ENCODE data around the gene ENPP6. TPM values are rescaled to one million over a fixed set of nuclear protein-coding genes. Genes with fewer than 3 reads are reported as not detected.

The ENPP6 gene
- 11.6 TPM for polyA plus RNA-seq (ENCODE audit: insufficient read length)

GRCh38 chr4:184217634-184218033, at the start of gene ENPP6:
TSS of gene ENPP6 (minus strand) at chr4:184217873. CDS start at chr4:184217819, 54 bp downstream.
- DNase-seq = no peak

GRCh38 chr4:184267206-184267608, 49.5 kb upstream of the ENPP6 start:
- no peak for DNase-seq

GRCh38 chr4:184265546-184266351, 48.1 kb upstream of the ENPP6 start:
- no peak for DNase-seq

GRCh38 chr4:184263910-184264732, 46.4 kb upstream of the ENPP6 start:
- DNase-seq = peak; percentile 89

- DNase-seq = no peak
Observed at GRCh38 chr4:184263461-184263860, 45.8 kb upstream of the ENPP6 start.

- DNase-seq = no peak
Observed at GRCh38 chr4:184262901-184263300, 45.2 kb upstream of the ENPP6 start.

- no peak for DNase-seq
Observed at GRCh38 chr4:184261246-184261645, 43.6 kb upstream of the ENPP6 start.

- no peak for DNase-seq
Observed at GRCh38 chr4:184259866-184260265, 42.2 kb upstream of the ENPP6 start.

- no peak for DNase-seq
Observed at GRCh38 chr4:184259081-184259480, 41.4 kb upstream of the ENPP6 start.

GRCh38 chr4:184255871-184256642, 38.4 kb upstream of the ENPP6 start:
- peak; percentile 37 for DNase-seq

- DNase-seq = no peak
Observed at GRCh38 chr4:184255361-184255760, 37.7 kb upstream of the ENPP6 start.

- DNase-seq = no peak
Observed at GRCh38 chr4:184253072-184253420, 35.4 kb upstream of the ENPP6 start.

GRCh38 chr4:184252136-184253071, 34.7 kb upstream of the ENPP6 start:
- DNase-seq = no peak

- no peak for DNase-seq
Observed at GRCh38 chr4:184251670-184251980, 34.0 kb upstream of the ENPP6 start.

- DNase-seq = no peak
Observed at GRCh38 chr4:184250795-184251669, 33.4 kb upstream of the ENPP6 start.

GRCh38 chr4:184248216-184248615, 30.5 kb upstream of the ENPP6 start:
- no peak for DNase-seq

GRCh38 chr4:184247421-184247820, 29.7 kb upstream of the ENPP6 start:
- DNase-seq = no peak

- DNase-seq = no peak
Observed at GRCh38 chr4:184246426-184246825, 28.8 kb upstream of the ENPP6 start.

GRCh38 chr4:184238072-184238745, 20.5 kb upstream of the ENPP6 start:
- no peak for DNase-seq

- DNase-seq = no peak
Observed at GRCh38 chr4:184237612-184238011, 19.9 kb upstream of the ENPP6 start.

Measured in hindlimb muscle (tissue), 1 donor.